A549 (cell line): ENCODE data around the gene KRIT1.

Experiments
- MAZ ChIP-seq: fragments of 150-350 bp; IDR thresholded peaks from 2 replicates; pipeline ENCODE4 v1.6.1; 2014; ENCODE audit warnings: antibody characterized with exemption, low read depth, low read length, borderline replicate concordance
- NFE2L2 ChIP-seq: fragments of 150-350 bp; conservative IDR thresholded peaks from 2 replicates; pipeline ENCODE4 v1.6.1; 2014; ENCODE audit warnings: low read length
- POLR2A ChIP-seq: IDR thresholded peaks from 2 replicates; pipeline ENCODE4 v1.6.1; 2012; ENCODE audit warnings: mild to moderate bottlenecking, low read length
- SREBF2 ChIP-seq: fragments of 450-650 bp; IDR thresholded peaks from 2 replicates; pipeline ENCODE4 v1.6.1; 2014; ENCODE audit warnings: mild to moderate bottlenecking, moderate library complexity
- TF ChIP-seq, protein P1 (sequence below): fragments of 150-350 bp; IDR thresholded peaks from 2 replicates; pipeline ENCODE4 v1.6.1; 2014; ENCODE audit warnings: low read depth, mild to moderate bottlenecking, low read length
- TF ChIP-seq, protein P2 (sequence below): fragments of >200 bp; sonication (Bioruptor Twin); formaldehyde crosslinking; IDR thresholded peaks from 3 replicates; pipeline ENCODE4 v1.5.1; 2016
- TF ChIP-seq, protein P3 (sequence below): IDR thresholded peaks from 2 replicates; pipeline ENCODE4 v1.6.1; 2012

DNA sequence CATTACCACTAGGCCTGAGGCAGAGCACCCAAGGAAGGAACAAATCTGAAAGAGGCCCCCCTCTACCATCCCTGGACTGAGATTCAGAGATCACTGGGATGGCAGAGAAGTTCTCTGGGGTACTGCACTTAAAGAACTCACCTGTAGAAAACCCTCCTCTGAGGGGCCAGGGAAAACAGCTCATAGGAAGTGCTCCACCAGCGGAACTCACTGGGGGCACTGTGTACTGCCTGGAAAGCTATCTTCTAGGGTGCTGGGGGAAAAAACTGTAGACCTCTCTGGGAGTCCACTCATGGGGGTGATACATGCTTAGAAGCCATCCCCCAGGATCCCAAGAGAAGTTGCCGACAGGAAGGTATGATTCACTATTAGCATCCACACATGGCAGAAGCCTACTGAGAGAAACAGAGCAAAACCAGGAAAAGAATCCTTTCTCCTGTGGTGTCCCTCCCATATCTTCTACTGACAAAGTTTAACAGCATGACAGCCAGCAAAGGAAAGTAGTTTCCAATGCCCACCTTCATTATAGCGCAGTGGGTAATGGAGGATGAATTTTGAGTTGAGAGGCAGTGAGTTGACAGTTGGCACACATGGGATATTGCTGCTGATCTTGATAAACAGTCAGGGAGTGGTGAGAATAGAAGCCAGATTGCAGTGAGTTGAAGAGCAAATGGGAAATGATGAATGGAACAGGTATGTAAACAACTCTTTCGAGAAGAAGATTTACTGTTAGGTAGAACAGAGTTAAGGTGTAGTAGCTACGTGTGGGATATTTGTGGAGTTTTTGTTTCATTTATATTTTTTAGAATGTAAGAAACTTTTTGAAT, 20.9 kb upstream of the KRIT1 start:
- TF ChIP-seq, protein P1, sequence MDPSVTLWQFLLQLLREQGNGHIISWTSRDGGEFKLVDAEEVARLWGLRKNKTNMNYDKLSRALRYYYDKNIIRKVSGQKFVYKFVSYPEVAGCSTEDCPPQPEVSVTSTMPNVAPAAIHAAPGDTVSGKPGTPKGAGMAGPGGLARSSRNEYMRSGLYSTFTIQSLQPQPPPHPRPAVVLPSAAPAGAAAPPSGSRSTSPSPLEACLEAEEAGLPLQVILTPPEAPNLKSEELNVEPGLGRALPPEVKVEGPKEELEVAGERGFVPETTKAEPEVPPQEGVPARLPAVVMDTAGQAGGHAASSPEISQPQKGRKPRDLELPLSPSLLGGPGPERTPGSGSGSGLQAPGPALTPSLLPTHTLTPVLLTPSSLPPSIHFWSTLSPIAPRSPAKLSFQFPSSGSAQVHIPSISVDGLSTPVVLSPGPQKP = no peak
- TF ChIP-seq, protein P2, sequence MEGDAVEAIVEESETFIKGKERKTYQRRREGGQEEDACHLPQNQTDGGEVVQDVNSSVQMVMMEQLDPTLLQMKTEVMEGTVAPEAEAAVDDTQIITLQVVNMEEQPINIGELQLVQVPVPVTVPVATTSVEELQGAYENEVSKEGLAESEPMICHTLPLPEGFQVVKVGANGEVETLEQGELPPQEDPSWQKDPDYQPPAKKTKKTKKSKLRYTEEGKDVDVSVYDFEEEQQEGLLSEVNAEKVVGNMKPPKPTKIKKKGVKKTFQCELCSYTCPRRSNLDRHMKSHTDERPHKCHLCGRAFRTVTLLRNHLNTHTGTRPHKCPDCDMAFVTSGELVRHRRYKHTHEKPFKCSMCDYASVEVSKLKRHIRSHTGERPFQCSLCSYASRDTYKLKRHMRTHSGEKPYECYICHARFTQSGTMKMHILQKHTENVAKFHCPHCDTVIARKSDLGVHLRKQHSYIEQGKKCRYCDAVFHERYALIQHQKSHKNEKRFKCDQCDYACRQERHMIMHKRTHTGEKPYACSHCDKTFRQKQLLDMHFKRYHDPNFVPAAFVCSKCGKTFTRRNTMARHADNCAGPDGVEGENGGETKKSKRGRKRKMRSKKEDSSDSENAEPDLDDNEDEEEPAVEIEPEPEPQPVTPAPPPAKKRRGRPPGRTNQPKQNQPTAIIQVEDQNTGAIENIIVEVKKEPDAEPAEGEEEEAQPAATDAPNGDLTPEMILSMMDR = no peak
- TF ChIP-seq, protein P3, sequence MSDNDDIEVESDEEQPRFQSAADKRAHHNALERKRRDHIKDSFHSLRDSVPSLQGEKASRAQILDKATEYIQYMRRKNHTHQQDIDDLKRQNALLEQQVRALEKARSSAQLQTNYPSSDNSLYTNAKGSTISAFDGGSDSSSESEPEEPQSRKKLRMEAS = no peak
- no peak for TF ChIP-seq POLR2A
- TF ChIP-seq SREBF2 = no peak
- no peak for TF ChIP-seq MAZ
- TF ChIP-seq NFE2L2 = no peak
